Activated naive CD4-positive, alpha-beta T cell treated with anti-CD3 and anti-CD28 coated beads, Interleukin-2, amount 50 U/mL, for 24 hours (primary cell): Measurements from ENCODE around the gene WRAP73.
"Not testable (repeated sequence)": the region's sequence is repeated elsewhere in the genome, so short reads cannot be mapped to it uniquely, and the experiment has no call there.

ENCODE experiments used
- H3K27ac Mint-ChIP-seq: one replicate; pipeline ENCODE4 v1.8.0; 2021; ENCODE audit warnings: mild to moderate bottlenecking, mixed read lengths
- H3K27me3 Mint-ChIP-seq: one replicate; pipeline ENCODE4 v1.8.0; 2021; ENCODE audit warnings: mixed read lengths
- H3K36me3 Mint-ChIP-seq: one replicate; pipeline ENCODE4 v1.8.0; 2021; ENCODE audit warnings: mixed read lengths
- H3K4me1 Mint-ChIP-seq: one replicate; pipeline ENCODE4 v1.8.0; 2021; ENCODE audit warnings: mixed read lengths
- H3K4me3 Mint-ChIP-seq: one replicate; pipeline ENCODE4 v1.8.0; 2021; ENCODE audit warnings: mild to moderate bottlenecking, mixed read lengths
- H3K9me3 Mint-ChIP-seq: one replicate; pipeline ENCODE4 v1.8.0; 2021; ENCODE audit warnings: mixed read lengths

The WRAP73 gene

GRCh38 chr1:3632716-3633343 lies 17.1 kb downstream of the WRAP73 start:
- Mint-ChIP-seq H3K9me3 (no peaks in the 10 kb centered on the region), H3K4me1 (no peaks in the 10 kb centered on the region), H3K27ac (no peak overlapping the region), H3K27me3 (no peaks in the 10 kb centered on the region), H3K4me3 (no peak overlapping the region), H3K36me3 (peaks cover 5% of the 10 kb centered on the region)

DNA sequence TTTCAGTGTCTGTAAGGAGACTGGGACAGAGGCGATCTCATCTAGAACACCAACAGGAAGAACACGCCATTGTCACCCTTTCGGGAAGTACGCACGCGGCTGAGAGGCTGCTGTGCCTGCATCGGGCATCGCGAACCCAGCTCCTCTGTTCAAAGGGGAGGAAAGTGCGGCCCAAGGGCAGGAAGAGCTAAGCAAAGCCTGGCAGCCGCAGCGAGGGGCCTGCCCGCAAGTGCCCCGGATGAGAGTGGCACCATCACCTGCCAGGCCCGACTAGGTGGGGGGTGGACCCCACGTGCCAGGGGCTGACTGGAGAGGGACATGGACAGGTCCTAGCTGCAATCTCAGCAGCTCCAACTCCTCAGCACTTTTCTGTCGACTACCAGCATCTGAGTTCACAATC lies 17.6 kb downstream of the WRAP73 start:
- Mint-ChIP-seq H3K27me3 (no peaks in the 10 kb centered on the region), H3K4me3 (no peak overlapping the region), H3K27ac (no peak overlapping the region), H3K9me3 (no peaks in the 10 kb centered on the region), H3K4me1 (no peaks in the 10 kb centered on the region), H3K36me3 (peaks cover 5% of the 10 kb centered on the region)

DNA sequence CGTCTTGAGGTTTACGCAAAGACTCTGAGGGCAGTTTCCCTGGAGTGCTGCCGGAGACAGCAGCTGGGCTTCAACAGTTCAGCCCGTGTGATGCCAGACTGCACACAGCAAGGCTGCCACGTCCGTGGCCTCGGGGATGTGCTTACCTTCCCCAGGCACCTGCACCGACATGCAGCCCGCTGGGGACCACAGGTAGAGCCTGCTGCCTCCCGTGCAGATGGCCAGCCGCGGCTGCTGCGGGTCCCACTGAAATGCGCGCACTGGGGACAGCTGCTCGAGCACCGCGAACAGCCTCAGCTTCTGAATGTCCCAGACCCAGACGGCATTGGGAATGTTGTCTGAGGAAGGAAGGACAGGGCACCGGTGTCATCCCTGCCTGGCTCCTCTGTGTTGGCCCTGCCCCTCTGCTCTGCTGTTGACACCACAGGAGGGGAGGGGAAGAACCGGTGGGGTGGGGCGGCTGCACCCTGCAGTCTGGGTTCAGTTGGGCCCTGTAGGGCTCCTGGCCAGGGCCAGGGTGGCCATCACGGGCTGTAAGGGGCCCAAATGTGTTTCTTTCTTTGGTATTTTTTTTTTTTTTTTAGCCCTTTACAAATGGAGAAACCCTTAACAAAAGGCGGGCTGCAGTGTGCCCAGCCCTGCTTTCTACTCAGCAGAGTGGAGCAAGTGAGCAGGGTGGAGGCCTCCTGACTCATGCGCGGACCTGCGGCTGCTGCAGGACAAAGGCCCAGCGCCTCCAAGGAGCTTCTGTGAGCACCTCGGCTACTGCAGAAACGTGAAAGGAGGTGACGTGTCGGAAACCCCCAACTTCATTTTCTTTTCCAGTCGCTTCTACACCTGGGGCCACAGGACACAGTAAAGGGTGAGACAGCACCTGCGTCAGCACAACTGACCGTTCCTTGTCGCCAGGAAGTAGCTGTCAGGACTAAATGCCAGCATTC lies 18.3 kb downstream of the WRAP73 start:
- H3K4me3 Mint-ChIP-seq, result no peak overlapping the region
- no peaks in the 10 kb centered on the region for H3K27me3 Mint-ChIP-seq
- H3K4me1 Mint-ChIP-seq, result no peaks in the 10 kb centered on the region
- H3K27ac Mint-ChIP-seq, result no peak overlapping the region
- no peaks in the 10 kb centered on the region for H3K9me3 Mint-ChIP-seq
- H3K36me3 Mint-ChIP-seq, result peaks cover 2% of the 10 kb centered on the region

GRCh38 chr1:3630914-3631313 lies 19.0 kb downstream of the WRAP73 start:
- no peaks in the 10 kb centered on the region for H3K9me3 Mint-ChIP-seq
- peaks cover 2% of the 10 kb centered on the region for H3K36me3 Mint-ChIP-seq
- no peak overlapping the region for H3K4me3 Mint-ChIP-seq
- no peak overlapping the region for H3K27ac Mint-ChIP-seq
- peaks cover 5% of the 10 kb centered on the region for H3K4me1 Mint-ChIP-seq
- no peaks in the 10 kb centered on the region for H3K27me3 Mint-ChIP-seq

- peaks cover under 1% of the 10 kb centered on the region for H3K36me3 Mint-ChIP-seq
- no peak overlapping the region for H3K27ac Mint-ChIP-seq
- no peak overlapping the region for H3K4me3 Mint-ChIP-seq
- no peaks in the 10 kb centered on the region for H3K9me3 Mint-ChIP-seq
- H3K27me3 Mint-ChIP-seq, result no peaks in the 10 kb centered on the region
- peaks cover 9% of the 10 kb centered on the region for H3K4me1 Mint-ChIP-seq
Measured at GRCh38 chr1:3630161-3630611, 19.7 kb downstream of the WRAP73 start.

DNA sequence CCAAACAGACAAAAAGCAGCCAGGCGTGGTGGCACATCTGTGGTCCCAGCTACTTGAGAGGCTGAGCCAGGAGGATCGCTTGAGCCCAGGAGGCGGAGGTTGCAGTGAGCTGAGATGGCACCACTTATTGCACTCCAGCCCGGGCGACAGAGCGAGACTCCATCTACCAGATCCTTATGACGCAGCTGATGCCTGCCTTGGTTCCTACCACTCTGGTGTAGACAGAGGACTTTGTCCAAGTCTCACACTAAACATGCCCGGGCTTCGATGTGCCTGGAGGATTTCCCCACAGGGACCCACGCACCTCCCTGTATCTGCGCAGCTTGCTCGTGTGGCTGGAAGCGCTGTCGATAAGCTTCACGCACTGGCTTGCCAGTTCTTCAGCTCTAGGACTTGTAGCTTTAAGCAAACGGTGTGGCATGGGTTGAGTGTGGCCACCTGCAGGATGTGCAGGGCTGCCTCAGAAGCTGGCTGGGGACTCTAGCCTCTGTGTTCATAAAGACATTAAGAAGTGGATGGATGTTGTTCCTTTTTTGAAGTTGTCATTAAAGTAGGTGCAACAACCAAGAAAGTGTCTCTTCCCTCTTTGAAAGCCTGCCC lies 20.2 kb downstream of the WRAP73 start:
- Mint-ChIP-seq H3K27me3 (no peaks in the 10 kb centered on the region), H3K4me1 (peaks cover 10% of the 10 kb centered on the region), H3K4me3 (no peak overlapping the region), H3K27ac (no peak overlapping the region), H3K9me3 (no peaks in the 10 kb centered on the region), H3K36me3 (peaks cover under 1% of the 10 kb centered on the region)

GRCh38 chr1:3628445-3628844 lies 21.5 kb downstream of the WRAP73 start:
- no peak overlapping the region for H3K4me3 Mint-ChIP-seq
- H3K4me1 Mint-ChIP-seq, result peaks cover 22% of the 10 kb centered on the region
- H3K36me3 Mint-ChIP-seq, result peaks cover 1% of the 10 kb centered on the region
- no peaks in the 10 kb centered on the region for H3K9me3 Mint-ChIP-seq
- H3K27ac Mint-ChIP-seq, result no peak overlapping the region
- no peaks in the 10 kb centered on the region for H3K27me3 Mint-ChIP-seq

GRCh38 chr1:3627515-3628253 lies 22.2 kb downstream of the WRAP73 start:
- no peaks in the 10 kb centered on the region for H3K27me3 Mint-ChIP-seq
- peaks cover 1% of the 10 kb centered on the region for H3K36me3 Mint-ChIP-seq
- no peaks in the 10 kb centered on the region for H3K9me3 Mint-ChIP-seq
- no peak overlapping the region for H3K27ac Mint-ChIP-seq
- H3K4me1 Mint-ChIP-seq, result peaks cover 29% of the 10 kb centered on the region
- no peak overlapping the region for H3K4me3 Mint-ChIP-seq

DNA sequence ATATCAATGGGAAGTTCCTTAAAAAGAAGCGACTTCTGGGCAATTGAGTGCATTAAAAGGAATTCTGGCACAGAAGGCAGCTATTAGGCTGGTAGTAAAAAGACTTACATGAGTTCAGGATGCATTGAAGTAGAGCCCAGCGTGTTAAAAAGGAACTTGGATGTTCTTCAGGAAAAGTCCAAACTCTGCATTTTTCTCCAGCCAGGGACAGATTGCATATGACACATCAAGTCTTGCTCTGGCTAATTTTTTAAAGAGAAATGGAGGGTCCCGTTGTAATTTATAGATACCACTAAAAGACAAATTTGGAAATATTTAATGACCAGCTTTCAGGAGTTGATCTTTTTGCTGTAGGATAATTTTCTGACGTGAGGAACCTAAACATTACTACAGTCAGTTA lies 23.9 kb downstream of the WRAP73 start:
- H3K27me3 Mint-ChIP-seq, result no peaks in the 10 kb centered on the region
- no peaks in the 10 kb centered on the region for H3K9me3 Mint-ChIP-seq
- H3K36me3 Mint-ChIP-seq, result peaks cover 1% of the 10 kb centered on the region
- H3K27ac Mint-ChIP-seq, result peak overlapping the region; percentile 81
- peak overlapping the region; percentile 76 for H3K4me3 Mint-ChIP-seq
- peaks cover 36% of the 10 kb centered on the region for H3K4me1 Mint-ChIP-seq

- Mint-ChIP-seq H3K27ac (no peak overlapping the region), H3K36me3 (peaks cover 1% of the 10 kb centered on the region), H3K27me3 (no peaks in the 10 kb centered on the region), H3K4me3 (peak overlapping the region; percentile 96), H3K9me3 (no peaks in the 10 kb centered on the region), H3K4me1 (peaks cover 41% of the 10 kb centered on the region)
Measured at GRCh38 chr1:3625151-3625907, 24.6 kb downstream of the WRAP73 start.

DNA sequence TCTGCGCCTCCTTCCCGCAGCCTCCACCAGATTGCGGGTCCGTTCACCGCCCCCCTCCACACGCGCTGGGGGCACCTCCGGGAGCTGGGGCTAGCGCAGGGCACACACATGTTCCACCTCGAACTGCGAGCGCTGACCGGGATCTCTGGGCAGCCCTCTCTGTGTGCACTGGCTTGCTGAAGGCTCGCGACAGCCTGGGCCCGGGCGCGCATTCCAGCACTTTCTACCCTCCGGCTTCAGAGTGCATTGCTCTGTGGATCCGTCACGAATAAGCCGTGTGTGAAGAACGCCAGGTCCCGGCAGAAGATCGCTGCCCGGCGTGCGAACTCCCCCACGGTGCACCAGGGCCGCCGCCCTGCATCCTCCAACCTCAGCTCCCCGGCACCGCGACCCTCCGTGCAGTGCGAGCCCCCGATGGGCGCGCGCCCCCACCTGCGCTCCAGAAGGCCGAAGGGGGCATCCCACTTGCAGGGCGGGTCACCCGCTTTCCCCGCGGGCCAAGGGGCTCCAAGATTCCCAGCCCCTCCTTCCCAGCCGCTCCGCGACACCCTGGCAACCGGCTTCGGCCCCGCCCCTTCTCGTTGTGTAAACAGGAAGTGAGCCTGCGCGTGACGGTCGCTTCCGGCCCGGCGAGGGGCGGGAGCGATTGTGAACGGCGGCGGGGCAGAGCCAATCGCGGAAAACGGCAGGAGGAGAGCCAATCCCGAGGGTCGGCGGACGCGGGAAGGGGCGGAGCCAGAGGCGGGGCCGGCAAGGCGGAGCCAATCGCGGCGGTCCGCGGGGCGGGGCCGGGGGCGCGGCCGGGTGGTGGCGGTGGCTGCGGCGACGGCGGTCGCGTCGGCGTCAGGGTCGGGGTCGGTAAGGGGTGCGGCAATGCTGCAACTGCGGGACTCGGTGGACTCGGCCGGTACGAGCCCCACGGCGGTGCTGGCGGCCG lies 25.4 kb downstream of the WRAP73 start, which contains the start of gene TPRG1L:
TPRG1L (plus strand) TSS at position 816 of the 937 bp plus-strand sequence; CDS start at position 874, 58 bp downstream.
- no peaks in the 10 kb centered on the region for H3K9me3 Mint-ChIP-seq
- peak within 1 kb of the TSS; percentile 96 for H3K27ac Mint-ChIP-seq
- H3K27me3 Mint-ChIP-seq, result no peaks in the 10 kb centered on the region
- peak within 1 kb of the TSS; percentile 96 for H3K4me3 Mint-ChIP-seq
- H3K4me1 Mint-ChIP-seq, result peaks cover 48% of the 10 kb centered on the region
- H3K36me3 Mint-ChIP-seq, result peaks cover 1% of the 10 kb centered on the region

DNA sequence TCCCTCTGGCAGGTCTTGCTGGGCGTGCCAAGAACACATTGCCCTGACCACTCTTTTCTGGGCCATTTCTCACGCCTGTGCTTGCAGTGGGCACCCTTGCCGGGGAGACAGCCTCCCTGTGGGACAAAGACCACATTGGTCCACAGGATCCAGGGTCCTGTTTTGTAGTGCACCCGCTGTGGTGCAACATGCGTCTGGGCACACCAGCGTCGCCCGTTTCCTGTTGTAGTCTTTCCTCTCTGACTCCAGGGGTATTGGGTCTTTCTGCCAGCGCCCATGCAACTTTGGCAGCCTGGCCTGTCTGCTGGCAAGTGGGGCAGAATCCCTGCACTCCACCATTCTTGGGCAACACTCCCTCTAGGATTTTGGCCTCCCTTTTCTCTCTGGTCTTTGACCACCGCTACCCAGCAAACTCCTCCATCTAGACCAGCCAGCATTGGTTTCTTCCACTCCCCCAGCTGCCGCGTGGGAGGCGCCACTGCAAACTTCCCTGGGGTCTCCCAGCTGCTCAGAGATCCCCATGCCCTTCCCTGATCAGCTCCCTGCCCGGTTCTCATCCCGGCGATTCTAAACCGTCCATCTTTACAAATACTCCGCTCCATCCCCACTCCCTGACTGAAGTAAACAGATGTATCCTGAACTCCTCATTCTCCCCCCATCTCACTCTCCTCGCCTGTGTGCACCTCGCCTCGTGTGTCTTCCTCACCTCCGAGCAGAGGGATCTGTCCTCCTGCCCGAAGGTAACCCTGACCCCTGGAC lies 26.3 kb downstream of the WRAP73 start:
- Mint-ChIP-seq H3K36me3 (peaks cover 1% of the 10 kb centered on the region), H3K27me3 (no peaks in the 10 kb centered on the region), H3K9me3 (no peaks in the 10 kb centered on the region), H3K4me1 (peaks cover 55% of the 10 kb centered on the region), H3K4me3 (peak overlapping the region; percentile 96), H3K27ac (no peak overlapping the region)

DNA sequence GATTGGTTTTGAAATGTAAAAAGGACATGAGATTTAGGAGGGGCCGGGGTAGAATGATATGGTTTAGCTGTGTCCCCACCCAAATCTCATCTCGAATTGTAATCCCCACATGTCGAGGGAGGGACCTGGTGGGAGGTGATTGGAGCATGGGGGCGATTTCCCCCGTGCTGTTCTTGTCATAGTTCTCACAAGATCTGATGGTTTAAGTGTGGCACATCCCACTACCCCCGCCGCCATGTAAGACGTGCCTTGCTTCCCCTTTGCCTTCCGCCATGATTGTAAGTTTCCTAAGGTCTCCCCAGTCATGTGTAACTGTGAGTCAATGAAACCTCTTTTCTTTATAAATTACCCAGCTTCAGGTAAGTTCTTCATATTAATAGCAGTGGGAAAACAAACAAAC lies 27.8 kb downstream of the WRAP73 start:
- H3K27me3 Mint-ChIP-seq, H3K9me3 Mint-ChIP-seq, H3K36me3 Mint-ChIP-seq: not testable (repeated sequence)
- peak overlapping the region; percentile 12 for H3K27ac Mint-ChIP-seq
- H3K4me3 Mint-ChIP-seq, result peak overlapping the region; percentile 68
- H3K4me1 Mint-ChIP-seq, result peaks cover 55% of the 10 kb centered on the region
